HEK293 (cell line): ENCODE data around the gene ZACN.

ENCODE experiments used
- CTCF ChIA-PET: fragments of 350-600 bp; formaldehyde crosslinking; extraction: SDS; loops from one replicate; lab custom pipeline; 2021; ENCODE audit warnings: antibody characterized with exemption; lab: Yijun Ruan, JAX
- POLR2A ChIA-PET: fragments of 300-600 bp; formaldehyde crosslinking; extraction: SDS; loops from one replicate; lab custom pipeline; 2020; ENCODE audit warnings: antibody characterized with exemption, inconsistent platforms; lab: Yijun Ruan, JAX
- H3K27ac ChIP-seq: fragments of 200-500 bp; sonication (Bioruptor generic); 2 replicates; pipeline ENCODE4 v1.5.1; 2014; ENCODE audit warnings: low read depth, low read length, control low read depth, inconsistent platforms; ENCODE audit errors: extremely low read depth
- H3K36me3 ChIP-seq, 2 experiments: fragments of 200-500 bp in 1 of 2; sonication (Bioruptor generic) in 1 of 2; 1 replicate in 1 of 2; 2 replicates in 1 of 2; pipeline ENCODE4 v1.5.1; 2014 to 2017; ENCODE audit warnings: inconsistent platforms in 2 of 2, low read length in 2 of 2; ENCODE audit not compliant: control insufficient read depth in 2 of 2, insufficient read depth in 1 of 2
- H3K4me1 ChIP-seq: fragments of 200-500 bp; sonication (Bioruptor generic); 2 replicates; pipeline ENCODE4 v1.5.1; 2014; ENCODE audit warnings: mild to moderate bottlenecking, low read length, inconsistent platforms; ENCODE audit not compliant: control insufficient read depth, insufficient read depth
- H3K4me3 ChIP-seq: 2 replicates; pipeline ENCODE4 v1.5.1; 2011; ENCODE audit warnings: low read depth, mild to moderate bottlenecking, control low read depth, low read length, moderate library complexity
- H3K9me3 ChIP-seq: fragments of 200-500 bp; sonication (Bioruptor generic); 2 replicates; pipeline ENCODE4 v1.5.1; 2014; ENCODE audit warnings: low read depth, low read length, inconsistent platforms; ENCODE audit not compliant: control insufficient read depth, insufficient read depth
- BCL11B ChIP-seq: fragments of 450-650 bp; formaldehyde crosslinking; IDR thresholded peaks from 2 replicates; pipeline ENCODE4 v1.5.1; 2016; ENCODE audit warnings: low read depth, missing biosample characterization, missing genetic modification characterization
- GLI2 ChIP-seq: fragments of 450-650 bp; formaldehyde crosslinking; IDR thresholded peaks from 2 replicates; pipeline ENCODE4; 2017; ENCODE audit warnings: missing biosample characterization, missing genetic modification characterization, low read depth, borderline replicate concordance
- GLIS1 ChIP-seq: fragments of 450-650 bp; formaldehyde crosslinking; IDR thresholded peaks from 2 replicates; pipeline ENCODE4 v1.5.1; 2016; ENCODE audit warnings: missing biosample characterization, missing genetic modification characterization
- KLF10 ChIP-seq: fragments of 450-650 bp; IDR thresholded peaks from 2 replicates; pipeline ENCODE4 v1.5.1; 2018; ENCODE audit warnings: missing biosample characterization, mild to moderate bottlenecking, missing genetic modification characterization
- KLF17 ChIP-seq: fragments of 450-650 bp; formaldehyde crosslinking; IDR thresholded peaks from 2 replicates; pipeline ENCODE4 v1.5.1; 2016; ENCODE audit warnings: missing biosample characterization, missing genetic modification characterization
- MYNN ChIP-seq: fragments of 450-650 bp; formaldehyde crosslinking; IDR thresholded peaks from 2 replicates; pipeline ENCODE4 v1.5.1; 2016; ENCODE audit warnings: missing biosample characterization, missing genetic modification characterization, borderline replicate concordance
- TCF7L2 ChIP-seq: IDR thresholded peaks from 2 replicates; pipeline ENCODE4 v1.6.1; 2011; ENCODE audit warnings: low read depth, mild to moderate bottlenecking, inconsistent platforms, low read length, moderate library complexity, borderline replicate concordance
- TRIM28 ChIP-seq: IDR thresholded peaks from 2 replicates; pipeline ENCODE4 v1.6.1; 2011; ENCODE audit warnings: low read length, control low read depth, borderline replicate concordance
- ZFP41 ChIP-seq: fragments of 450-650 bp; formaldehyde crosslinking; IDR thresholded peaks from 2 replicates; pipeline ENCODE4 v1.5.1; 2016; ENCODE audit warnings: missing biosample characterization, missing genetic modification characterization, borderline replicate concordance
- ZNF140 ChIP-seq: fragments of 450-650 bp; formaldehyde crosslinking; IDR thresholded peaks from 2 replicates; pipeline ENCODE4 v1.5.1; 2016; ENCODE audit warnings: missing biosample characterization, missing genetic modification characterization
- ZNF292 ChIP-seq: fragments of 450-650 bp; formaldehyde crosslinking; IDR thresholded peaks from 2 replicates; pipeline ENCODE4 v1.5.1; 2016; ENCODE audit warnings: low read depth, missing biosample characterization, missing genetic modification characterization, borderline replicate concordance
- ZNF394 ChIP-seq: fragments of 450-650 bp; formaldehyde crosslinking; IDR thresholded peaks from 2 replicates; pipeline ENCODE4 v1.5.1; 2016; ENCODE audit warnings: missing biosample characterization, missing genetic modification characterization, mild to moderate bottlenecking, moderate library complexity, borderline replicate concordance
- ZNF571 ChIP-seq: fragments of 450-650 bp; formaldehyde crosslinking; IDR thresholded peaks from 2 replicates; pipeline ENCODE4 v1.5.0; 2017; ENCODE audit warnings: missing biosample characterization, missing genetic modification characterization
- ZNF621 ChIP-seq: fragments of 450-650 bp; formaldehyde crosslinking; IDR thresholded peaks from 2 replicates; pipeline ENCODE4 v1.5.1; 2017; ENCODE audit warnings: missing biosample characterization, missing genetic modification characterization
- TF ChIP-seq, protein P1 (sequence below): fragments of 450-650 bp; formaldehyde crosslinking; IDR thresholded peaks from 2 replicates; pipeline ENCODE4 v1.5.1; 2017; ENCODE audit warnings: missing biosample characterization, mild to moderate bottlenecking, missing genetic modification characterization, moderate library complexity
- TF ChIP-seq, protein P2 (sequence below): fragments of 450-650 bp; formaldehyde crosslinking; IDR thresholded peaks from 2 replicates; pipeline ENCODE4; 2016; ENCODE audit warnings: missing biosample characterization, missing genetic modification characterization
- TF ChIP-seq, protein P3 (sequence below): fragments of 450-650 bp; formaldehyde crosslinking; IDR thresholded peaks from 2 replicates; pipeline ENCODE4 v1.5.0; 2017; ENCODE audit warnings: missing biosample characterization, missing genetic modification characterization, borderline replicate concordance
- TF ChIP-seq, protein P4 (sequence below): fragments of 450-650 bp; formaldehyde crosslinking; IDR thresholded peaks from 2 replicates; pipeline ENCODE4 v1.5.1; 2016; ENCODE audit warnings: missing biosample characterization, missing genetic modification characterization

ZACN gene

GRCh38 chr17:76039121-76039520 lies 39.9 kb upstream of the ZACN start:
- CTCF ChIA-PET = interaction anchor here (0.5 to 1.1 kb wide), 3 partner anchors 25 to 289 kb away, joined by 3 to 4 read pairs (median 3); no protein-coding TSS in a partner anchor
- Histone ChIP-seq H3K4me3 (no peak overlapping the region), H3K4me1 (no peaks in the 10 kb centered on the region), H3K27ac (0 out of 2 replicates have a peak overlapping the region, but pooled peaks have one; percentile 52), H3K36me3 (peaks cover 46 to 75% of the 10 kb centered on the region in 2 experiments), H3K9me3 (no peaks in the 10 kb centered on the region)
- TF ChIP-seq GLIS1 (tag by site-specific recombination) = no peak
- no peak for TF ChIP-seq ZNF621 (tag by site-specific recombination)
- TF ChIP-seq KLF10 = no peak
- TF ChIP-seq BCL11B (tag by site-specific recombination) = no peak
- no peak for TF ChIP-seq KLF17 (tag by site-specific recombination)
- TF ChIP-seq, protein P1, sequence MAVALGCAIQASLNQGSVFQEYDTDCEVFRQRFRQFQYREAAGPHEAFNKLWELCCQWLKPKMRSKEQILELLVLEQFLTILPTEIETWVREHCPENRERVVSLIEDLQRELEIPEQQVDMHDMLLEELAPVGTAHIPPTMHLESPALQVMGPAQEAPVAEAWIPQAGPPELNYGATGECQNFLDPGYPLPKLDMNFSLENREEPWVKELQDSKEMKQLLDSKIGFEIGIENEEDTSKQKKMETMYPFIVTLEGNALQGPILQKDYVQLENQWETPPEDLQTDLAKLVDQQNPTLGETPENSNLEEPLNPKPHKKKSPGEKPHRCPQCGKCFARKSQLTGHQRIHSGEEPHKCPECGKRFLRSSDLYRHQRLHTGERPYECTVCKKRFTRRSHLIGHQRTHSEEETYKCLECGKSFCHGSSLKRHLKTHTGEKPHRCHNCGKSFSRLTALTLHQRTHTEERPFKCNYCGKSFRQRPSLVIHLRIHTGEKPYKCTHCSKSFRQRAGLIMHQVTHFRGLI (tag by site-specific recombination) = no peak
- no peak for TF ChIP-seq ZNF571
- no peak for TF ChIP-seq ZNF292
- POLR2A ChIA-PET = interaction anchor here (0.9 kb wide), 1 partner anchor 10 kb away, joined by 3 read pairs; no protein-coding TSS in a partner anchor

DNA sequence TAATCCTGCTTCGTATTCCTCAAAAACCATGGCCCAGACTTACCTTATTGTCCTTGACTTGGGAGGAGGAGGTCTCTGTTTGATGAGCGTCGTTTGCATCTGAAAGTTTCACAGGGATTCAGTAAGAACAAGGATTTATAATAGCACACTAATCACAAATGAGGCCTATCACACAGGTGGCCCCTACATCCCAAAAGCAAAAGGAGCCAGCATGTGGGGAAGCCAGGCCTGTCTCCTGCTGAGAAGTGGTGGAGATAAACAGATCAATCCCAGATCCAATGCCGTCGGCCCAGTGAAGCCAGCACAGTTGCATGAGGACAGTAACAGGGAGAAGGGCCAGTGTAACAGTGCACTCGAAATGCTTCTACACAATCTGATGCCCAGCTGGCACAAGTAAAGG lies 38.6 kb upstream of the ZACN start:
- Histone ChIP-seq H3K4me3 (no peak overlapping the region), H3K27ac (no peak overlapping the region), H3K4me1 (no peaks in the 10 kb centered on the region), H3K36me3 (peaks cover 54 to 87% of the 10 kb centered on the region in 2 experiments), H3K9me3 (no peaks in the 10 kb centered on the region)
- ChIA-PET CTCF (interaction anchor here (0.7 to 2.4 kb wide), 4 partner anchors 17 to 35 kb away, joined by 3 to 20 read pairs (median 4); no protein-coding TSS in a partner anchor), POLR2A (no interaction called here)
- TF ChIP-seq TCF7L2 = no peak
- TF ChIP-seq, protein P2, sequence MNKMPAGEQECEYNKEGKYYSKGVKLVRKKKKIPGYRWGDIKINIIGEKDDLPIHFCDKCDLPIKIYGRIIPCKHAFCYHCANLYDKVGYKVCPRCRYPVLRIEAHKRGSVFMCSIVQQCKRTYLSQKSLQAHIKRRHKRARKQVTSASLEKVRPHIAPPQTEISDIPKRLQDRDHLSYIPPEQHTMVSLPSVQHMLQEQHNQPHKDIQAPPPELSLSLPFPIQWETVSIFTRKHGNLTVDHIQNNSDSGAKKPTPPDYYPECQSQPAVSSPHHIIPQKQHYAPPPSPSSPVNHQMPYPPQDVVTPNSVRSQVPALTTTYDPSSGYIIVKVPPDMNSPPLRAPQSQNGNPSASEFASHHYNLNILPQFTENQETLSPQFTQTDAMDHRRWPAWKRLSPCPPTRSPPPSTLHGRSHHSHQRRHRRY (tag by site-specific recombination) = no peak
- no peak for TF ChIP-seq MYNN (tag by site-specific recombination)
- TF ChIP-seq TRIM28 = no peak
- TF ChIP-seq, protein P3, sequence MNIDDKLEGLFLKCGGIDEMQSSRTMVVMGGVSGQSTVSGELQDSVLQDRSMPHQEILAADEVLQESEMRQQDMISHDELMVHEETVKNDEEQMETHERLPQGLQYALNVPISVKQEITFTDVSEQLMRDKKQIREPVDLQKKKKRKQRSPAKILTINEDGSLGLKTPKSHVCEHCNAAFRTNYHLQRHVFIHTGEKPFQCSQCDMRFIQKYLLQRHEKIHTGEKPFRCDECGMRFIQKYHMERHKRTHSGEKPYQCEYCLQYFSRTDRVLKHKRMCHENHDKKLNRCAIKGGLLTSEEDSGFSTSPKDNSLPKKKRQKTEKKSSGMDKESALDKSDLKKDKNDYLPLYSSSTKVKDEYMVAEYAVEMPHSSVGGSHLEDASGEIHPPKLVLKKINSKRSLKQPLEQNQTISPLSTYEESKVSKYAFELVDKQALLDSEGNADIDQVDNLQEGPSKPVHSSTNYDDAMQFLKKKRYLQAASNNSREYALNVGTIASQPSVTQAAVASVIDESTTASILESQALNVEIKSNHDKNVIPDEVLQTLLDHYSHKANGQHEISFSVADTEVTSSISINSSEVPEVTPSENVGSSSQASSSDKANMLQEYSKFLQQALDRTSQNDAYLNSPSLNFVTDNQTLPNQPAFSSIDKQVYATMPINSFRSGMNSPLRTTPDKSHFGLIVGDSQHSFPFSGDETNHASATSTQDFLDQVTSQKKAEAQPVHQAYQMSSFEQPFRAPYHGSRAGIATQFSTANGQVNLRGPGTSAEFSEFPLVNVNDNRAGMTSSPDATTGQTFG (tag by site-specific recombination) = no peak
- no peak for TF ChIP-seq ZFP41 (tag by site-specific recombination)
- no peak for TF ChIP-seq BCL11B (tag by site-specific recombination)
- TF ChIP-seq ZNF140 (tag by site-specific recombination) = no peak
- TF ChIP-seq, protein P4, sequence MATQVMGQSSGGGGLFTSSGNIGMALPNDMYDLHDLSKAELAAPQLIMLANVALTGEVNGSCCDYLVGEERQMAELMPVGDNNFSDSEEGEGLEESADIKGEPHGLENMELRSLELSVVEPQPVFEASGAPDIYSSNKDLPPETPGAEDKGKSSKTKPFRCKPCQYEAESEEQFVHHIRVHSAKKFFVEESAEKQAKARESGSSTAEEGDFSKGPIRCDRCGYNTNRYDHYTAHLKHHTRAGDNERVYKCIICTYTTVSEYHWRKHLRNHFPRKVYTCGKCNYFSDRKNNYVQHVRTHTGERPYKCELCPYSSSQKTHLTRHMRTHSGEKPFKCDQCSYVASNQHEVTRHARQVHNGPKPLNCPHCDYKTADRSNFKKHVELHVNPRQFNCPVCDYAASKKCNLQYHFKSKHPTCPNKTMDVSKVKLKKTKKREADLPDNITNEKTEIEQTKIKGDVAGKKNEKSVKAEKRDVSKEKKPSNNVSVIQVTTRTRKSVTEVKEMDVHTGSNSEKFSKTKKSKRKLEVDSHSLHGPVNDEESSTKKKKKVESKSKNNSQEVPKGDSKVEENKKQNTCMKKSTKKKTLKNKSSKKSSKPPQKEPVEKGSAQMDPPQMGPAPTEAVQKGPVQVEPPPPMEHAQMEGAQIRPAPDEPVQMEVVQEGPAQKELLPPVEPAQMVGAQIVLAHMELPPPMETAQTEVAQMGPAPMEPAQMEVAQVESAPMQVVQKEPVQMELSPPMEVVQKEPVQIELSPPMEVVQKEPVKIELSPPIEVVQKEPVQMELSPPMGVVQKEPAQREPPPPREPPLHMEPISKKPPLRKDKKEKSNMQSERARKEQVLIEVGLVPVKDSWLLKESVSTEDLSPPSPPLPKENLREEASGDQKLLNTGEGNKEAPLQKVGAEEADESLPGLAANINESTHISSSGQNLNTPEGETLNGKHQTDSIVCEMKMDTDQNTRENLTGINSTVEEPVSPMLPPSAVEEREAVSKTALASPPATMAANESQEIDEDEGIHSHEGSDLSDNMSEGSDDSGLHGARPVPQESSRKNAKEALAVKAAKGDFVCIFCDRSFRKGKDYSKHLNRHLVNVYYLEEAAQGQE (tag by site-specific recombination) = no peak
- no peak for TF ChIP-seq GLI2
- no peak for TF ChIP-seq KLF17 (tag by site-specific recombination)
- no peak for TF ChIP-seq ZNF394
